HCT116 (cell line): ENCODE results near the gene LRRC42. TPM values are rescaled to one million over a fixed set of nuclear protein-coding genes. Genes with fewer than 3 reads are reported as not detected.

Experiments
- ATAC-seq: fragments of 200-7000 bp; cut with Tn5 transposase; 2 replicates; pipeline ENCODE4 v1.9.1; 2020; ENCODE audit warnings: mild to moderate bottlenecking, moderate library complexity
- BruUV-seq: library from RNA; stranded (reverse); fragments of 400-500 nt; replicated peaks from 2 replicates; lab custom pipeline; 2021; lab: Mats Ljungman, UMichigan
- CTCF ChIA-PET: fragments of 300-600 bp; sonication (Branson Sonifier 250); formaldehyde crosslinking; loops from one replicate; lab custom pipeline; 2021; ENCODE audit warnings: antibody characterized with exemption; lab: Charles Lee
- POLR2A ChIA-PET: fragments of 300-600, 350-600 bp; sonication (Branson Sonifier 250); formaldehyde crosslinking; loops from one replicate; lab custom pipeline; 2021; ENCODE audit warnings: antibody characterized with exemption; lab: Charles Lee
- RAD21 ChIA-PET, 2 experiments: fragments of 300-600 bp; sonication (Branson Sonifier 250); formaldehyde crosslinking; loops; one replicate each; lab custom pipeline; 2023; ENCODE audit warnings: low total read pairs in 2 of 2; ENCODE audit not compliant: uncharacterized antibody in 2 of 2, unreplicated experiment in 2 of 2, low non-redundant PET in 1 of 2; lab: Charles Lee
- DNase-seq: peaks from one replicate; pipeline ENCODE4 v3.0.0-alpha.2; 2010; ENCODE audit warnings: low read depth, low spot score
- H2AFZ ChIP-seq: fragments of 200-600 bp; shearing (Covaris generic), sonication (generic); 2 replicates; pipeline ENCODE4 v1.6.1; 2017; ENCODE audit warnings: low read depth, mixed run types, mixed read lengths, antibody characterized with exemption, low read length; ENCODE audit not compliant: poor library complexity, severe bottlenecking
- H3K27ac ChIP-seq: 2 replicates; pipeline ENCODE4 v1.5.1; 2012; ENCODE audit warnings: low read depth, low read length
- H3K27me3 ChIP-seq: fragments of 200-600 bp; sonication (generic); 2 replicates; pipeline ENCODE4 v1.6.1; 2016; ENCODE audit warnings: mixed run types, low read length, mixed read lengths; ENCODE audit not compliant: insufficient read depth
- H3K36me3 ChIP-seq, 2 experiments: fragments of 200-500 bp in 1 of 2; fragments of 200-600 bp in 1 of 2; sonication (Bioruptor generic) in 1 of 2; sonication (generic) in 1 of 2; 2 replicates each; pipeline versions ENCODE4 v1.5.1 to v1.6.1; 2014 to 2016; ENCODE audit warnings: low read length in 2 of 2, inconsistent platforms in 1 of 2, mixed read lengths in 1 of 2, mixed run types in 1 of 2; ENCODE audit not compliant: insufficient read depth in 2 of 2, control insufficient read depth in 1 of 2
- H3K4me1 ChIP-seq, 2 experiments: fragments of 200-600 bp in 1 of 2; sonication (generic) in 1 of 2; 2 replicates each; pipeline versions ENCODE4 v1.5.1 to v1.6.1; 2012 to 2017; ENCODE audit warnings: low read length in 2 of 2, inconsistent platforms in 1 of 2, mild to moderate bottlenecking in 1 of 2, mixed read lengths in 1 of 2, mixed run types in 1 of 2, moderate library complexity in 1 of 2; ENCODE audit not compliant: insufficient read depth in 2 of 2, control insufficient read depth in 1 of 2
- H3K4me2 ChIP-seq: fragments of 200-600 bp; sonication (generic); 2 replicates; pipeline ENCODE4 v1.6.1; 2017; ENCODE audit warnings: mixed run types, low read length, mixed read lengths
- H3K4me3 ChIP-seq, 2 experiments: fragments of 200-600 bp in 1 of 2; sonication (generic) in 1 of 2; replicated peaks in 1 of 2; 2 replicates each; pipeline ENCODE4 v1.5.1; 2011 to 2016; ENCODE audit warnings: low read length in 2 of 2, control low read depth in 1 of 2, low read depth in 1 of 2, mild to moderate bottlenecking in 1 of 2, mixed read lengths in 1 of 2, mixed run types in 1 of 2
- H3K79me2 ChIP-seq: fragments of 200-600 bp; sonication (generic); 2 replicates; pipeline ENCODE4 v1.6.1; 2017; ENCODE audit warnings: mild to moderate bottlenecking, mixed run types, low read length, moderate library complexity, mixed read lengths; ENCODE audit not compliant: insufficient read depth
- H3K9ac ChIP-seq: fragments of 200-600 bp; sonication (generic); 2 replicates; pipeline ENCODE4 v1.6.1; 2016; ENCODE audit warnings: low read length, mixed read lengths
- H3K9me2 ChIP-seq: fragments of 200-600 bp; sonication (generic), shearing (Covaris generic); 2 replicates; pipeline ENCODE4 v1.6.1; 2017; ENCODE audit warnings: mixed run types, mild to moderate bottlenecking, moderate library complexity; ENCODE audit not compliant: insufficient read depth
- H3K9me3 ChIP-seq, 2 experiments: fragments of 200-500 bp in 1 of 2; fragments of 200-600 bp in 1 of 2; sonication (Bioruptor generic) in 1 of 2; sonication (generic) in 1 of 2; 2 replicates each; pipeline ENCODE4 v1.6.1; 2014 to 2017; ENCODE audit warnings: low read length in 2 of 2, mixed read lengths in 2 of 2, inconsistent platforms in 1 of 2, low read depth in 1 of 2, mild to moderate bottlenecking in 1 of 2, mixed run types in 1 of 2, moderate library complexity in 1 of 2; ENCODE audit not compliant: control insufficient read depth in 1 of 2, insufficient read depth in 1 of 2
- H4K20me1 ChIP-seq: fragments of 200-600 bp; sonication (generic), shearing (Covaris generic); 2 replicates; pipeline ENCODE4 v1.6.1; 2017; ENCODE audit warnings: mixed run types, mild to moderate bottlenecking, moderate library complexity; ENCODE audit not compliant: insufficient read depth
- CBX3 ChIP-seq: IDR thresholded peaks from 2 replicates; pipeline ENCODE4 v1.6.1; 2012; ENCODE audit warnings: low read depth
- CEBPB ChIP-seq: IDR thresholded peaks from 2 replicates; pipeline ENCODE4 v1.6.1; 2012; ENCODE audit warnings: low read depth
- CTCF ChIP-seq, 3 experiments: fragments of 200-600 bp in 1 of 3; sonication (generic) in 1 of 3; IDR thresholded peaks in 2 of 3; conservative IDR thresholded peaks in 1 of 3; 2 replicates each; pipeline ENCODE4 v1.5.1; 2012 to 2017; ENCODE audit warnings: low read depth in 2 of 3, low read length in 2 of 3, antibody characterized with exemption in 1 of 3, borderline replicate concordance in 1 of 3, control low read depth in 1 of 3, mild to moderate bottlenecking in 1 of 3, mixed read lengths in 1 of 3, mixed run types in 1 of 3, moderate library complexity in 1 of 3; ENCODE audit not compliant: insufficient read depth in 1 of 3
- ELF1 ChIP-seq: IDR thresholded peaks from 2 replicates; pipeline ENCODE4 v1.6.1; 2012; ENCODE audit warnings: low read depth, borderline replicate concordance
- MAX ChIP-seq: IDR thresholded peaks from 2 replicates; pipeline ENCODE4 v1.6.1; 2012
- POLR2A ChIP-seq: IDR thresholded peaks from 2 replicates; pipeline ENCODE4 v1.7.0; 2011; ENCODE audit warnings: borderline replicate concordance; ENCODE audit not compliant: insufficient read depth, insufficient read length; ENCODE audit errors: extremely low read depth
- POLR2AphosphoS5 ChIP-seq: IDR thresholded peaks from 2 replicates; pipeline ENCODE4 v1.6.1; 2011; ENCODE audit warnings: mild to moderate bottlenecking, low read depth, low read length, moderate library complexity
- RAD21 ChIP-seq: IDR thresholded peaks from 2 replicates; pipeline ENCODE4 v1.6.1; 2012; ENCODE audit warnings: low read depth, mild to moderate bottlenecking
- SRF ChIP-seq: IDR thresholded peaks from 2 replicates; pipeline ENCODE4 v1.6.1; 2012; ENCODE audit warnings: low read depth
- TCF7L2 ChIP-seq: IDR thresholded peaks from 2 replicates; pipeline ENCODE4 v1.7.0; 2011; ENCODE audit warnings: borderline replicate concordance, inconsistent platforms; ENCODE audit not compliant: insufficient read depth, insufficient read length; ENCODE audit errors: extremely low read depth
- YY1 ChIP-seq: IDR thresholded peaks from 2 replicates; pipeline ENCODE4 v1.6.1; 2011; ENCODE audit warnings: low read length, low read depth, moderate library complexity, mild to moderate bottlenecking; ENCODE audit not compliant: insufficient replicate concordance; ENCODE audit errors: extremely low read depth
- ZBTB33 ChIP-seq: IDR thresholded peaks from 2 replicates; pipeline ENCODE4 v1.6.1; 2011; ENCODE audit warnings: mild to moderate bottlenecking, low read length, moderate library complexity; ENCODE audit not compliant: insufficient replicate concordance; ENCODE audit errors: extremely low read depth
- ZFX ChIP-seq: fragments of 450-650 bp; IDR thresholded peaks from 2 replicates; pipeline ENCODE4 v1.6.1; 2017
- intact Hi-C: fragments of 100-400 bp; cut with micrococcal nuclease; formaldehyde crosslinking; loops from 2 replicates; pipeline ENCODE4 v1.10.0; 2022
- total RNA-seq: library from RNA; stranded (reverse); gene quantifications from one replicate; pipeline ENCODE4 v1.2.1, GENCODE V29; 2021; ENCODE audit not compliant: unreplicated experiment

LRRC42 gene
- total RNA-seq, 1 experiment from 2014 or later, result 62.5 TPM

GRCh38 chr1:54007613-54008012, 61.5 kb downstream of the LRRC42 start:
- no peaks in the 10 kb centered on the region for H3K36me3 ChIP-seq
- DNase-seq (no peak), ATAC-seq (no peak)
- no peaks in the 10 kb centered on the region for H3K9me2 ChIP-seq
- BruUV-seq, result no TSS peak
- TF ChIP-seq MAX (no peak), TCF7L2 (no peak), POLR2AphosphoS5 (no peak), RAD21 (no peak), SRF (no peak), CEBPB (no peak), CTCF (IDR thresholded peaks at IDR 0.05 in 2 of 3, conservative IDR thresholded peaks at IDR 0.05 in 1 of 3; ENCODE audit: borderline replicate concordance in 1 of 3, insufficient read depth in 1 of 3, low read depth in 2 of 3, low read length in 2 of 3) (no peak)
- H3K79me2 ChIP-seq, result no peaks in the 10 kb centered on the region
- H3K4me2 ChIP-seq, result no peak overlapping the region
- no peaks in the 10 kb centered on the region for H3K27me3 ChIP-seq
- no peak overlapping the region for H3K9ac ChIP-seq
- intact Hi-C loops, result no loop called here
- H3K4me1 ChIP-seq, result no peaks in the 10 kb centered on the region
- no peaks in the 10 kb centered on the region for H3K9me3 ChIP-seq
- ChIA-PET RAD21 (no interaction called here), CTCF (no interaction called here), POLR2A (no interaction called here)
- H3K4me3 ChIP-seq, result no peak overlapping the region
- H3K27ac ChIP-seq, result no peak overlapping the region
- no peaks in the 10 kb centered on the region for H4K20me1 ChIP-seq
- no peak overlapping the region for H2AFZ ChIP-seq

- ATAC-seq (no peak), DNase-seq (no peak)
- H3K9me3 ChIP-seq, result no peaks in the 10 kb centered on the region
- no peak overlapping the region for H3K4me3 ChIP-seq
- no peak overlapping the region for H3K9ac ChIP-seq
- H4K20me1 ChIP-seq, result no peaks in the 10 kb centered on the region
- intact Hi-C loops, result no loop called here
- H3K4me1 ChIP-seq, result peaks cover 0 to 4% of the 10 kb centered on the region in 2 experiments; a peak in 2 of 4 replicates
- POLR2A ChIA-PET, result no interaction called here
- no peaks in the 10 kb centered on the region for H3K9me2 ChIP-seq
- H2AFZ ChIP-seq, result no peak overlapping the region
- no peak overlapping the region for H3K27ac ChIP-seq
- no peaks in the 10 kb centered on the region for H3K79me2 ChIP-seq
- no peaks in the 10 kb centered on the region for H3K36me3 ChIP-seq
- RAD21 ChIA-PET, result no interaction called here
- H3K4me2 ChIP-seq, result no peak overlapping the region
- BruUV-seq, result no TSS peak
- H3K27me3 ChIP-seq, result no peaks in the 10 kb centered on the region
- CTCF ChIA-PET, result no interaction called here
- no peak for TF ChIP-seq TCF7L2
- TF ChIP-seq ELF1, result no peak
- no peak for TF ChIP-seq ZBTB33
- TF ChIP-seq CEBPB, result no peak
- no peak for TF ChIP-seq ZFX
- TF ChIP-seq YY1, result no peak
- no peak for TF ChIP-seq CBX3
- no peak for TF ChIP-seq POLR2A
These were observed 62.7 kb downstream of the LRRC42 start for GRCh38 chr1:54008876-54009275.
